Occipital lobe (tissue), 2 donors: ENCODE data around the gene DNMT3L. TPM values are rescaled to one million over a fixed set of nuclear protein-coding genes. Genes with fewer than 3 reads are reported as not detected.
"Not testable (repeated sequence)": the region's sequence is repeated elsewhere in the genome, so short reads cannot be mapped to it uniquely, and the experiment has no call there.

Source experiments
- DNase-seq: peaks from one replicate; lab custom pipeline; 2025; lab: John Stamatoyannopoulos, UW
- total RNA-seq: library from RNA; depleted of rRNA; stranded (reverse); fragments of >200 nt; gene quantifications from one replicate; pipeline ENCODE4 v1.2.3, GENCODE V29; 2014

DNMT3L gene
- total RNA-seq, 1 donor from 2014 or later: not detected

DNA sequence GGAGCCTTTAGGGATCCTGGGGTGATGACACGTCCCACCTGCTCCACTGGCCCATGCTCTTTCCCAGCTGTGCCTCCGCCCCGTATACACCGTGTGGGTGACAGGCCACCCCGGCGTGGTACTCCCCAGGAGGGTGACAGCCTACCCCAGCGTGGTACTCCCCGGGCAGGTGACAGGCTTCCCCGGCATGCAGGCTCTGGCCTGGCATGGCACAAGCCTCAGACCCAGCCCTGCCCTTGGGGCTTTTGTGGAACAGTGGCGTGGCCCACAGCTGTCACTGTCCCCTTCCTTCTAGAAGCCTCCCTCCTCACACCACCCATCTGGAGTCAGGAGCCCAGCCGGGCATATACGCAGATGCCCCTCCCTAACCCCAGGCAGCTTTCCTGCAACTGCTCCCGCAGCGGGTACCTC lies 33.5 kb upstream of the DNMT3L start:
- no peak for DNase-seq

DNA sequence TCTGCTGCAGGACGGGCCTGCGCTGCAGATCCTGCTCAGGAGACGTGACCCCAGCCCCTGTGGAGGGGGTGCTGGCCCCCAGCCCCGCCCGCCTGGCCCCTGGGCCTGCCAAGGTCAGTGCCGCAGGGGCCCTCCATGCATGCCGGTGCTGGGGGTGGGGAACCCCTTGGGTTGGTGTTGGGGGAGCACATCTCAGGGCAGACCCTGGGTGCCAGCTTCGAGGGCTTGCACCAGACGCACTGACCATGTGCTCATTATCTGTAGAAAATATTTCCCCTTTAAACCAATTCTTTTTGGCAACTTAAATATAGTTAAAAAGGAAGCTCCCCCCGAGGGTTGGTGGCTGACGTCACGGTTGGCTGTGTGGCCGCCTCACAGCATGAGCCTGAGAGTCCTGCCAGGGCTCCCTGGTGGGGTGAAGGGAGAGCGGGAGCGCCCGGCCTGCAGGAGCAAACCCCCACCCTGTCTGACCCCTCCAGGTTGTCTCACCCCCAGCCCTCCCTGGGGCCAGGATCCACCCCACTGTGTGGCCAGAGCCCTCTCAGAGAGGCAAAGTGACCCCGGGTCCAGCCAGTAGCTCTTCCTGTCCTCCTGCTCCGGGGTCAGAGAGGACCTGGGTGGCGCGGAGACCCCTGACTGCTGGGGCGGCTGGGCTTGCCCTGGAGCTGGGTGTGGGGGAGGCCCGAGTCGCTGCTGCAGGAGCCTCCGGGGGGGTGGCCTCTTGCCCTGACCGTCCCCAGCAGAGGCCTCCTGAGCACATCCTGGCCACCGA lies 32.9 kb upstream of the DNMT3L start:
- no peak for DNase-seq

DNA sequence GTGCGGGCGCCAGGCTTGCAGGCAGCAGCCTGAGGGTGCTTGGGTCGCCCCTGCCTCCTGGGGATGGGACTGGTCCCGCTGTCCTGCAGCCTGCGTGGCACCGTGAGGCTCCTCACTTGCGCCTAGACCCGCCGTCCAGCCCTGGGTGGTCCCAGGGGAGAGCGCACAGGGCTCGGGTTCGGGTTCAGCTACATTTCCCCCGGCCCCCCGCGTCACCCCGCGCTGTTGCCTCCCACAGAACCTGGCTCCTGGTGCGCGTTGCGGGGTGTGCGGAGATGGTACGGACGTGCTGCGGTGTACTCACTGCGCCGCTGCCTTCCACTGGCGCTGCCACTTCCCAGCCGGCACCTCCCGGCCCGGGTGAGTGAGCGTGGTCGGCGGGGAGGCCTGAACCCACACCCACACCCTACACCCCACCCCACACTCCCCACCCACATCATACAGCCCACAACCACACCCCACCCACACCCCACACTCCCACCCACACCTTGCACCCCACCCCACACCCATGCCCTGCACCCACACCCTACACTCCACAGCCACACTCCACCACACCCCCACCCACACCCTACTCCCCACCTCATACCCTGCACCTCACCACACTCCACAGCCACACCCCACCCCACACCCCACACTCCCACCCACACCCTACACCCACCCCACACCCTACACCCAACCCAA lies 32.0 kb upstream of the DNMT3L start:
- DNase-seq: no peak

DNA sequence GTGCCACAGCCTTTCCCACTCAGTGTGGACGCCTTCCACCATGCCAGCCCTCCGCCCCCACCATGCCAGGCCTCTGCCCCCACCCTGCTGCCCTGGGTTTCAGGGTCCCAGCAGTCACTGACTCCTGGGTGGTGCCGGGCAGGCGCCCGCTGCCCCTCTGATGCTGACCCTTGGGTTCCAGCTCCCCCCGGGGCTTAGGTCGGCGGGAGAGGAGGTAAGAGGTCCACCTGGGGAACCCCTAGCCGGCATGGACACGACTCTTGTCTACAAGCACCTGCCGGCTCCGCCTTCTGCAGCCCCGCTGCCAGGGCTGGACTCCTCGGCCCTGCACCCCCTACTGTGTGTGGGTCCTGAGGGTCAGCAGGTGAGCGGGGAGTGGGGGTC lies 31.1 kb upstream of the DNMT3L start:
- no peak for DNase-seq

DNA sequence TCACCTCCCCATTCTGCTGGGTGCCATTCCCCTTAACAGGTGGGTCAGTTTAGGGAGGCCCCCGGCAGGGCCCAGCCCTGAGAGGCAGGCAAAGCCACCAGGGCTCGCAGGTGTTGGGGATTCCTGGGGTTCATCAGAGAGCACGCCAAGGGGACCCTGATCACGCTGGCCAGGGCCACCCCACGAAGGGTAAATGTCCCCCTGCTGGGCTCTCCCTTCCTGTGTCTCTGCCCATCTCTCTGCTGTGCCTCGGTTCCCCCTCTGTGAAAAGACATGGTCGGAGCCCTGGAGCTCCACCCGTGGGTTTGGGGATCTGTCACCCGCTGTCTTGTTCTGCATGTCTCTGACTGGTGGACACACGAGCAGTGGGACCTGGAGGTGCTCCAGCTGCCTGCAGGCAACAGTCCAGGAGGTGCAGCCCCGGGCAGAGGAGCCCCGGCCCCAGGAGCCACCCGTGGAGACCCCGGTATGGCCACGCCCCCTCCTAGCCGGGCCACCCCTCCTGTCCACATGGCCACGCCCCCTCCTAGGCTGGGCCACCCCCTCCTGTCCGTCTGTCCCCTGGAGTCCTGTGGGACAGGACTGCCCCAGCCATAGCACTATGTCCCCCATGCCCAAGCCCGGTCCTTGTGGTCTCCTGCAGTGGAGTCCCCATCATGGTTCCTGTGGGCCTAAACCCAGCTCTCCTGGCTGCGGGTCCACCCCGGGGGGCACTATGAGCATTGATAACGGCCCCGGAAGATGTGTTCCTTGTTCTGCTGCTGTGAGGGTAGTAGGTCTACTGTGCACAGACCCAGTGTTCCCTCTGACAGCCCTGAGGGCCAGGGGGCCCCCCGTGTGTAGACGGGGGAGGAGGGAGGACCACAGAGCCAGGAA lies 30.5 kb upstream of the DNMT3L start:
- no peak for DNase-seq

DNA sequence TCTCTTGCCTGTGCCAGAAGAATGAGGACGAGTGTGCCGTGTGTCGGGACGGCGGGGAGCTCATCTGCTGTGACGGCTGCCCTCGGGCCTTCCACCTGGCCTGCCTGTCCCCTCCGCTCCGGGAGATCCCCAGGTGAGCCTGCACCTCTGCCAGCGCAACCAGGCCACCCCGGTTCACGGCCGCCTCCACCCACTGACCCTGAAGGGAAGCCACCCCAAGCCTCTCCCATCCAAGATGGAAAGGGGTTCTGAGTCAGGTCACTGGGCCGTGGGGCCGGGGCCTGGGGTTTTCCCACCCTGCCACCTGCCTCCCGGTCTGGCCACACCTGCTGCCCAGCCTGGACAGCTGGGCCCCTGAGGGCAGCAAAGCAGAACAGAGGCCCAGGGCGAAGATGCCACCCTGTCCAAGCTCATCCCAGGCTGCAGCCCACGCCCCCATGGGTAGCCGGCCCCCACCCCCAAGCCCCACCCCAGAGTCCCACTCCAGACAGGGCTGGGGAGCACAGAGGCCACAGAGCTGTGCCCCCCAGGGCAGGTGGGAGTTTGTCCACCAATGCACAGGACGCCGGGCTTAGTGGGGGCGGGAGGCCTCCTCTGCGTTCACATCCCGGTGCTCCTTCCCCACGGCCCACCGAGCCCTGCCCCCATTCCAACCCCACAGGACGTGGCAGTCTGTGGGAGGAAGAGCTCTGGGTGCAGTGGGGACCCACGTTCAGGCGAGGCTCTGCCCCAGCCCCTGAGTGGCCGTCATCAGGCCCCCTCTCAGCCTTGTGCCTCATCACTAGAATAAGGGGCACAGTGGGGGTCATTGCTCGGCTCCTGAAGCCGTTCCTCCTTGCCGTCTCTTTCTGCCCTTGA lies 29.6 kb upstream of the DNMT3L start:
- no peak for DNase-seq

DNA sequence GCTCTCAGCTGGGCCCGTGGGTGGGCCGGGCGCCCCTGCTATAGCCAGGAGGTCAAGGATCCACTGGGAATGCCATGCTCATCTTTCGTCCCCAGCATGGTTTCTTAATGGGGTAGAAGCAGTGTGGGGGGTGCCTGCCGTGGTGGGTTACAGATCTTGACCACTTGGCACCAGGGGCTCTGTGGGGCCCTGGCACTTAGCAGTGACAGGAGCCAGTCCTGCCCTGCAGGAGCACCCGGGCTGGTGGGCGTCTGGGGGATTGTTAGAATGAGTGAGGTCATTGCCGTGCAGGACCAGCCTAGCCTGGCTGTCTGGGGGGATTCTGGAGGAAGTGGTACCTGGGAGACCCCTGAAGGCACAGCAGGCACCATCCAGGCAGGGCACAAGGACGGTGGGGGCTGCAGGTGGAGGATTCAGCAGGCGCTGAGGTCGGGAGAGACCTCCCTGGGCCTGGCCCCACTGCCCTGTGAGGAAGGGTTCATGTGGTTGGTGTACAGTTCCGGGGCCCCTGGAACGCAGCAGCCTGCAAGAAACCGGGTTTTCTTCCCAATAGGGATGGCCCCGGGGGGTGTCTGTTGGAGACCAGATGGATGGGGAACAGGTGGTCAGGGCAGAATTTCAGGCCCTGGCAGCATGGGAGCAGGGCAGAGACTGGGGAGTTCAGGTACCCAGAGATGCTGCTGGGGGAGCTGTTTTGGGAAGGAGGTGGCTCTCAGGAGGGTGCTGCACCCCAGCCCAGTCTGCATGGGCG lies 28.8 kb upstream of the DNMT3L start:
- DNase-seq: no peak

DNA sequence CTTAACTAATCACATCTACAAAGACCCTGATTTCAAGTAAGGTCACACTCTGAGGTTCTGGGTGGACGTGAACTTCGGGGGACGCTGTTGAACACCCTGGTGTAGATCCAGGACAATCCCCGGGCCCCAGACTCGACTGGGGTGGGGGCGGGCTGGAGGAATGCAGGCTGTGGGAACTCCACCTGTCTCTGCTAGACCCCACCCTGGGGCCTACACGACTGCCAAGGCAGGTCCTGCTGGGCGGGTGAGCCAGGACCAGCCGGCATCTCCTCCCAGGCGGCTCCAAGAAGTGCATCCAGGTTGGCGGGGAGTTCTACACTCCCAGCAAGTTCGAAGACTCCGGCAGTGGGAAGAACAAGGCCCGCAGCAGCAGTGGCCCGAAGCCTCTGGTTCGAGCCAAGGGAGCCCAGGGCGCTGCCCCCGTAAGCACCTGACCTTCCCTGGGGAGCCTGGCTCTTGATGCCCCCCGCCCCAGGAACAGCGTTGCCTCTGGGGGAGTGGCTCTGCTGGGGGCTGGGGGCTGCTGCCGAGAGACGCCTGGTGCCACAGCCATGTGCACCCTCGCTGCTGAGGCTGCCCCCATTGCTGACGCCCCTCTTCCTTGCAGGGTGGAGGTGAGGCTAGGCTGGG lies 27.8 kb upstream of the DNMT3L start:
- DNase-seq: no peak

DNA sequence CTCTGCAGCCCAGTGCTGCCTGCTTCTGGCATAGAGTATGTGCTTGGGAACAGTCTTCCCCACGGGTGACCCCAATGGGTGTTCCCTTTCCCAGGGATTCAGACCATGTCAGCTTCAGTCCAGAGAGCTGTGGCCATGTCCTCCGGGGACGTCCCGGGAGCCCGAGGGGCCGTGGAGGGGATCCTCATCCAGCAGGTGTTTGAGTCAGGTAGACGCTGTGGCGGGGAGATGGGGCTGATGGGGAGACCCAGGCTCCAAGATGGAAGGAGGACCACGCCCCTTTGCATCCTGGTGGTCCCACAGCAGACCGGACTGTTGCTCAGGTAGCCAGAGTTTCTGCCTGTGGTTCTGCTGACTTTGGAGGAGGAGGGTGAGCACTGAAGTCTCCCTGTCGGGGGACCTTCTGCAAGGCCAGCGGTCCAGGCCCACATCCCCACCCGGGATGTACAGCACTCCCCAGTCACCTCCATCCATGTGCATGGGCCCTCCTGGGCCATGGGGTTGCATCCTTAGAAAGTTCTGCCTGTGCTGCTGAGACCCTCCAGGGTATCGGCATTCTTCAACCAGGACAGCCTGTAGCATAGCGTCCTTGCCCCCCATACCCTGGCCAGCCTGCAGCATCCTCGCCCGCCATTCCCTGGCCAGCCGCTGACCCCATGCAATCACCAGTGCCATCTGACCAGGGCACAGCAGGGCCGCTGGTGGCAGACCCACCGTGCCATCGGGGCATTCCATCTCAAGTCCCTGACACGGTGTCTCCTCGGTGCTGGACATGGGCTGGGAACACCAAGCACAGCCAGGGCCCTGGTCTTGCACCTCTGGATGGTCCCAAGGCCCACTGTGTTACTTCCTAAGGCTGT lies 26.8 kb upstream of the DNMT3L start:
- no peak for DNase-seq

DNA sequence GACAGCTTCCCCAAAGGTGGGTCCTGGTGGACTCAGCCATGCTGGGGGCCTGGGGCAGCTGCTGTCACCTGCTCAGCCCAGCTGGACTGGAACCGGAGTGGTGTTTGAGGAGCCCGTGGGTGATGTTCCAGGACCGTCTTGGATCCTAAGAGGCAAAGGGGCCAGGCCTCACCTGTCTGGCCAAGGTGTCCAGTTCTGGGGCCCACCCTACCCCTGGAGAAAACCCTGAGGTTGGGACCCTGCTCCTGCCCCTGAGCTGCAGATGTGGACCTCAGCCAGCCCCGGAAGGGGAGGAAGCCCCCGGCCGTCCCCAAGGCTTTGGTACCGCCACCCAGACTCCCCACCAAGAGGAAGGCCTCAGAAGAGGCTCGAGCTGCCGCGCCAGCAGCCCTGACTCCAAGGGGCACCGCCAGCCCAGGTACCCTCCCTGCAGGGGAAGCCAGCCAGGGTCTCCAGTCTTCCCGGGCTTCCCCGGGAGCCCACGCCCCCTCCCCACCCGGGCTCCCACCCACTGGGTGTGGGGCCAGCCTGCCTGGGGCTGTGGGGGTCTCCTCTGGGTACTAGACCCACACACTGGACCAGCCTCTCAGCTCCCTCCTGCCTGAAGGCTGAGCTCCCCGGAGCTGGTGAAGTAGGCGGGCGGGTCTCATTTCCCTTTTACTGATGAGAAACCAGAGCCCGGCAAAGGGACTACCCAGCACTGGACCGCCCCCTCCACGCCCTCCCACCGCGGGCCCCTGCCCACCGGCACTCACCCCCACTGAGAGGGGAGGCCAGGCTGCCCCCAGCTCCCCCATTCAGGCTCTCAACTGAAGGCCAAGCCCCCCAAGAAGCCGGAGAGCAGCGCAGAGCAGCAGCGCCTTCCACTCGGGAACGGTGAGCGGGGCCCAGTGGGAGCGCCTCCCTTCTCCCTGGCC lies 25.3 kb upstream of the DNMT3L start:
- DNase-seq: no peak

DNA sequence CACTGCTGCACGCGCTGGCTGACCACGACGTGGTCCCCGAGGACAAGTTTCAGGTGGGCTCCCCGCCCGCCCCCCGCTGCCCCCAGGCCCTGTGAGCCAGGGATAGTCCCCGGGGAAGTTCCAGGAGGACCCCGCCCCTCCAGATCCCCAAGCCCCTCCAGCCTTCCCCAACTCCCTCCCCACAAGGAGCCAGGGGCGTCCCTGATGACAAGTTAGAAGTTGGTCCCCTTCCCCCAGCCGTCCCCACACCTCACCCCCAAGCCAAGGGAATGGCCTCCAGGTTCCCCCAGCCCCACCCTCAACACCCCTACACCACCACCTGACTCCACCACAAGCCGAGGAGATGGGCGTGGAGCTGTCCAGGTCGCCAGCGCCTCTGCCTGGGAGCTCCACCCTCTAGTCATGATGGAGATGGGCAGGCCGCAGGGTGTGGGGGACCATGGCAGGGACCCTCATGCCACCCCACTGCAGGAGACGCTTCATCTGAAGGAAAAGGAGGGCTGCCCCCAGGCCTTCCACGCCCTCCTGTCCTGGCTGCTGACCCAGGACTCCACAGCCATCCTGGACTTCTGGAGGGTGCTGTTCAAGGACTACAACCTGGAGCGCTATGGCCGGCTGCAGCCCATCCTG lies 24.5 kb upstream of the DNMT3L start:
- no peak for DNase-seq

DNA sequence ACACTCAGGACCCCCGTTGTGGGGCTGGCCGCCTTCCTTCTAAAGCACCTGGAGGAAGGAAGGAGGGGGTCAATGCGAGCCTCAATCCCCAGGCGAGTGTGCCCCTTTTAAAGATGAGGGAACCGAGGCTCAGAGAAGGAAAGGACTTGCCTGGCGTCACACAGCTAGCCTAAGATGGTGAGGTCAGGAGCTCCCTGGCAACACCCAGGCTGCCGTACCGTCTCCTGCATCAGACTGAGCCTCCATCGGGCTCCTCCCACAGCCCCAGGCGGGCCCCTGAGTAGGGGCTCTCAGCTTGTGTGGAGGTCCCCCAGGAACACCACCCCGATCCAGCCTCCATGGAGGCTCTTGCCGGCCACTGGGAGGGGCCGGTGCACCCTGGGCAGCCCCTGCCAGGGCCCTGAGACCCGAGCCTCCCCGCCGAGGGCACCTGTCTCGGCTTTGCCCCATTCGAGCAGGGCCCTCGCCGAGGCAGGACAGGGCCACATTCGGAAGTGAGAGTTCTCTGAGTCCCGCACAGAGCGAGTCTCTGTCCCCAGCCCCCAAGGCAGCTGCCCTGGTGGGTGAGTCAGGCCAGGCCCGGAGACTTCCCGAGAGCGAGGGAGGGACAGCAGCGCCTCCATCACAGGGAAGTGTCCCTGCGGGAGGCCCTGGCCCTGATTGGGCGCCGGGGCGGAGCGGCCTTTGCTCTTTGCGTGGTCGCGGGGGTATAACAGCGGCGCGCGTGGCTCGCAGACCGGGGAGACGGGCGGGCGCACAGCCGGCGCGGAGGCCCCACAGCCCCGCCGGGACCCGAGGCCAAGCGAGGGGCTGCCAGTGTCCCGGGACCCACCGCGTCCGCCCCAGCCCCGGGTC lies 23.7 kb upstream of the DNMT3L start, which contains the start of gene AIRE:
Gene AIRE, plus strand, starts transcription at position 739 of the 855 bp plus-strand sequence. CDS start 131 bp downstream, outside the sequence.
- DNase-seq: no peak

DNA sequence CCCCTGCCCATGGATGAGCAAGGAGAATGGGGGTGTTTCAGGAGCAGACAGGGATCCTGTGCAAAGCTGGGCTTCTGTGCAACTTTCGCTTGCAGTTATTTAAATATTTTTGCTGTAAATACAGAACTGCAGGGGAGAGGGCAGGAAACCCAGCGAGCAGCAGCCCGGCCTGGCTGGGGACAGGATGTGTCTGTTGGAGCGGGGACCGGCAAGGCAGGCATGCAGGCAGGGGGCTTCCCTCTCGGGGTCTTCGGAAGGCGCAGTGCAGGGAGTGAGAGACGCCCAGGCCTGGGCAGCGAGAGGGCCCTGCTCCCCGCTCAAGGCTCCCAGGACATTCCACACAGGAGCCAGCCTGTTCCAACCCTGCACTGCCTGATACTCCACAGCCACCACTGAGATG lies 22.3 kb upstream of the DNMT3L start:
- DNase-seq: no peak

DNA sequence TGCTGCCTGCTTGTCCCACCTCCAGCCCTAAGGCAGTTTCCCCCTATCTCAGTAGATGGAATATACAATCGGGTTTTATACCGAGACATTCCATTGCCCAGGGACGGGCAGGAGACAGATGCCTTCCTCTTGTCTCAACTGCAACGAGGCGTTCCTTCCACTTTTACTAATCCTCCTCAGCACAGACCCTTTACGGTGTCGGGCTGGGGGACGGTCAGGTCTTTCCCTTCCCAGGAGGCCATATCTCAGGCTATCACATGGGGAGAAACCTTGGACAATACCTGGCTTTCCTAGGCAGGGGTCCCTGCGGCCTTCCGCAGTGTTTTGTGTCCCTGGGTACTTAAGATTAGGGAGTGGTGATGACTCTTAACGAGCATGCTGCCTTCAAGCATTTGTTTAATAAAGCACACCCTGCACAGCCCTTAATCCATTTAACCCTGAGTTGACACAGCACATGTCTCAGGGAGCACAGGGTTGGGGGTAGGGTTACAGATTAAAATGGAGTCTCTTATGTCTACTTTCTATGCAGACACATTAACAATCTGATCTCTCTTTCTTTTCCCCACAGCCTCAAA lies 21.6 kb upstream of the DNMT3L start:
- not testable (repeated sequence) for DNase-seq

DNA sequence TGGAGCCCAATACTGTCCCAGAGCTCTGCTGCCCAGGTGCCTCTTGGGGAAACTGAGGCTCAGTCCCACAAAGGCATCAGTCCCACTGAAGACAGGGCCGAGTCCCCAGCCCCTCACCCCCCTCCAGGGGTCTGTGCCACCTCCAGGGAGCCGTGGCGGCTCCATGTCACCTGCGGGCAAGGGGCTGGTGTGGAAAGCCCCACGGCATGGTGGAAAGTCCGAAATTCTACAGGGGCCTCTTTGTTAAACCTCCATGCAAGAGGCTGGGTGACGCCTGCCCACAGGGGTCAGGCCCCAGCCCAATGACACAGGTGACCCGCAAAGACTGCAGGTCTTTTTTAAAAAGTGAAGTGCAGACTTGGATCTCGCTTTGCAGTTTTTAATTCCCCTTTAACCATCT lies 20.7 kb upstream of the DNMT3L start:
- no peak for DNase-seq

DNA sequence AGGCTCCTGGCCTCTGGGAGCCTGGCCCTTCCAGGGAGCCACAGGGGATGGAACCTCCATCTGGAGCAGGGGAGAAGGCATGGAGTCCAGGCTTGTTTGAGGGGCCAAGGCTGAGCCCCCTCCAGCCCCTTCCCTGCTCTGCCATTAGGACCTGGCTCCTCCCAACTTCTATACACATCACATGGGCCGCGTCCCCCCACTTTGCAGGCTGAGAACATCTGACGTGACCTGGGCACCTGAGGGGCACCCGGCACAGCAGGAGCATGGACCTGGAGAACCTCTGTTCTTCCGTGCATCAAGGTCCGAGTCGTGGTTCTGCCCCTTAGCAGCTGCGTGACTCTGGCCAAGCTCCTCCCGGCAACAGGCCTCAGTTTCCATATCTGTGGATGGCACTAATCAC lies 20.1 kb upstream of the DNMT3L start:
- DNase-seq: no peak
